Measurements from ENCODE around the gene RRP9. TPM values are rescaled to one million over a fixed set of nuclear protein-coding genes. Genes with fewer than 3 reads are reported as not detected.

Gene RRP9
- total RNA-seq, 1 donor from 2014 or later = 15.4 TPM

- no peak for DNase-seq (ENCODE audit: low spot score in 2 of 2)
- H3K4me1 ChIP-seq = peaks cover 19 to 31% of the 10 kb centered on the region in 2 donors
- no peak for TF ChIP-seq CTCF (IDR thresholded peaks at IDR 0.05)
These were observed 43.4 kb upstream of the RRP9 start for GRCh38 chr3:51985063-51985462.

DNA sequence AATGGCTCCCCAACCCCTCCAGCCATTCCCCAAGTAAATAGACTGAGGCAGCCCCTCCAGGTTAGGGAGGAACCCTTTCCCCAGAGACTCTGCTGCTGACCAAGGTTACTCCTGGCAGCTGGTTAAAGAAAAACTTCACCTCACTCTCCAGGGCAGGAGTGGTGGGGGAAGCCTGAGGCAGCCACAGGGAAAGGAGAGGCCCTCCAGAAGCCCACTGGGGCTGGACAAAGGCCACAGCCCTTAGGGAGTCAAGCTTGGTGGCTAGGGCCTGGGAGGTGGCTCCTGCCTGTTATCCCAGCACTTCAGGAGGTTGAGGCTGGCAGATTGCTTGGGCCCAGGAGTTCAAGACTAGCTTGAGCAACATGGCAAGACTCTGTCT, 42.6 kb upstream of the RRP9 start:
- H3K36me3 ChIP-seq = no peaks in the 10 kb centered on the region
- intact Hi-C loops (cut with DNase I) = no loop called here
- TF ChIP-seq CTCF (IDR thresholded peaks at IDR 0.05) = no peak
- no peaks in the 10 kb centered on the region for H3K27me3 ChIP-seq
- H3K9me3 ChIP-seq = no peaks in the 10 kb centered on the region
- H3K27ac ChIP-seq = peak overlapping the region; percentile 93 to 97
- peaks cover 16 to 24% of the 10 kb centered on the region in 2 donors for H3K4me1 ChIP-seq
- no peak overlapping the region for H3K4me3 ChIP-seq
- DNase-seq (ENCODE audit: low spot score in 2 of 2) = no peak

More at GRCh38 chr3:51985063-51985462, 43.4 kb upstream of the RRP9 start:
- no peak overlapping the region for H3K4me3 ChIP-seq
- no peaks in the 10 kb centered on the region for H3K27me3 ChIP-seq
- H3K9me3 ChIP-seq = no peaks in the 10 kb centered on the region
- no peaks in the 10 kb centered on the region for H3K36me3 ChIP-seq
- intact Hi-C loops (cut with DNase I) = no loop called here
- H3K27ac ChIP-seq = no peak overlapping the region

- intact Hi-C loops (cut with DNase I) = loop anchor here (1.0 kb wide), 1 partner anchor 12 kb away; the partner anchor contains the start of gene RPL29
- Histone ChIP-seq H3K9me3 (no peaks in the 10 kb centered on the region), H3K4me3 (peak overlapping the region; percentile 77 to 93), H3K4me1 (peaks cover 16 to 19% of the 10 kb centered on the region in 2 donors), H3K27ac (peak overlapping the region; percentile 93 to 97), H3K27me3 (no peaks in the 10 kb centered on the region), H3K36me3 (no peaks in the 10 kb centered on the region)
- no peak for TF ChIP-seq CTCF (IDR thresholded peaks at IDR 0.05)
- DNase-seq (ENCODE audit: low spot score in 2 of 2) = no peak
These were observed 42.0 kb upstream of the RRP9 start for GRCh38 chr3:51983578-51984268.

DNA sequence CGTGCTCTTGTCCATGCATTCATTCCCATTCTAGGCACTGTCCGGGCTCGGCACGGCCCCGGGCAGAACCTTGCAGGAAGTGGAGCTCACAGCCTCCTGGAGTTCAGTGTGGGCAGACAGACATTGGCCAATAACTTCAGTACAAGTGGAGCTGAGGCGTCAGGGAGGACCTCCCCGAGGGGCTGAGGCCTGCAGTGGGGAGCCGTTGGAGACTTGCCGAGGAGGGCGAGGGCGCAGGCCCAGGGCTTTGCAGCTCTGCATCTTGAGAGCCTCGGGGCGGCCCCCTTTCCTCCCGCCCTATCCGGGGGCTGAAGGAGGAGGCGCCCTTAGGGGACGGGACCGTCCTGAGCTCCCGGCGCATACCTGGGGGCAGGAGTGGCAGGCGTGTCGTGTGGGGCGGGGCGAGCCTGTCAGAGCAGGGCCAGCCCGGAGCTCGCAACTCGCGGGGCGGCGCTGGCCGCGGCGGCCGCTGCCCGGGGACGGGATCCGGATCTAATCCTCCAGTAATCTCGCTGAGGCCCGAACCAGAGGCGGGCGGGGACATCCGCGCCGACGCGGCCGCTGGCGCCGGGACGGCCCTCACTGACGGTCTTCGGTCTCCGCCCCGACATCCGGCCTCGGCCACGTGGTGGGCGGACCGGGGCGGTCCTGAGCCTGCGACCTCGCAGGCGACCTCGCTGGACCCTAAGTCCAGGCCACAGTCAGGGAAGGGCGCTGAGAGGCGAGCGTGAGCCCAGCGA, 41.3 kb upstream of the RRP9 start, which contains the start of gene ACY1:
ACY1 (plus strand) TSS at position 698 of the 740 bp plus-strand sequence. CDS start 530 bp downstream, outside the sequence.
- H3K9me3 ChIP-seq = no peaks in the 10 kb centered on the region
- DNase-seq (ENCODE audit: low spot score in 2 of 2) = peak; percentile 44 to 95
- H3K27me3 ChIP-seq = no peaks in the 10 kb centered on the region
- H3K36me3 ChIP-seq = no peaks in the 10 kb centered on the region
- intact Hi-C loops (cut with DNase I) = loop anchor here (1.0 kb wide), 1 partner anchor 12 kb away; the partner anchor contains the start of gene RPL29
- H3K4me3 ChIP-seq = peak within 1 kb of the TSS; percentile 77 to 93
- peak within 1 kb of the TSS; percentile 93 to 97 for H3K27ac ChIP-seq
- H3K4me1 ChIP-seq = peaks cover 16 to 19% of the 10 kb centered on the region in 2 donors
- no peak for TF ChIP-seq CTCF (IDR thresholded peaks at IDR 0.05)

DNA sequence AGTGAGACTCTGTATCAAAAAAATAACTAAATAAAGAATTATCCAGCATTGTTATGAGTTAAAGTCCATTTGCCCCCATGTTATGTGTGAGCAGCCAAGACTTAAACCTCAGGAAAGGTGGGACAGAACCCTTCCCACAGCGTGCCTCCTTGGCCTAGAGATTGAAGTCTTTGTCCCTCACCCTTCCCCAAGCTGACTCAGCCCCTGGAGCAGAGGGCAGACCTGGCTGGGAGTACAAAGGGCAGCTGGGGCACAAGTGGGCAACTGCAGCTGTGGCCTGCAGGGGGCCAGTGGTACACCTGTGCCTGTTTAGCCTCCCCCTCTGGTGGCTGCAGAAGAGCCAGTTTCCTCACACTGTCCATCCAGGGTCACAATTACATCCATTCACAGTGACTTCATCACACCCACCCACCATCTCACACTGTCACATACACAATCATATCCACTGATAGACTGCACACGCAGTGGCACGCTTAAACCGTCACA, 40.7 kb upstream of the RRP9 start:
- intact Hi-C loops (cut with DNase I) = no loop called here
- peak overlapping the region; percentile 93 to 97 for H3K27ac ChIP-seq
- H3K36me3 ChIP-seq = no peaks in the 10 kb centered on the region
- DNase-seq (ENCODE audit: low spot score in 2 of 2) = no peak
- H3K9me3 ChIP-seq = no peaks in the 10 kb centered on the region
- H3K4me1 ChIP-seq = peaks cover 16 to 19% of the 10 kb centered on the region in 2 donors
- peak overlapping the region; percentile 77 to 93 for H3K4me3 ChIP-seq
- TF ChIP-seq CTCF (IDR thresholded peaks at IDR 0.05) = peak in 2 of 3 experiments; percentile 12 to 36
- H3K27me3 ChIP-seq = no peaks in the 10 kb centered on the region
